C4-2B (cell line): ENCODE data around the gene DTX1.
"Not testable (repeated sequence)": the region's sequence is repeated elsewhere in the genome, so short reads cannot be mapped to it uniquely, and the experiment has no call there.

ENCODE experiments used
- H3K27ac ChIP-seq: fragments of 450-650 bp; 2 replicates; pipeline ENCODE4 v1.5.1; 2017
- ZFX ChIP-seq: fragments of 450-650 bp; IDR thresholded peaks from 2 replicates; pipeline ENCODE4 v1.6.1; 2017
- TF ChIP-seq, protein P1 (sequence below): fragments of 450-650 bp; conservative IDR thresholded peaks from 2 replicates; pipeline ENCODE4 v1.5.1; 2017; ENCODE audit warnings: mild to moderate bottlenecking

DTX1 gene

DNA sequence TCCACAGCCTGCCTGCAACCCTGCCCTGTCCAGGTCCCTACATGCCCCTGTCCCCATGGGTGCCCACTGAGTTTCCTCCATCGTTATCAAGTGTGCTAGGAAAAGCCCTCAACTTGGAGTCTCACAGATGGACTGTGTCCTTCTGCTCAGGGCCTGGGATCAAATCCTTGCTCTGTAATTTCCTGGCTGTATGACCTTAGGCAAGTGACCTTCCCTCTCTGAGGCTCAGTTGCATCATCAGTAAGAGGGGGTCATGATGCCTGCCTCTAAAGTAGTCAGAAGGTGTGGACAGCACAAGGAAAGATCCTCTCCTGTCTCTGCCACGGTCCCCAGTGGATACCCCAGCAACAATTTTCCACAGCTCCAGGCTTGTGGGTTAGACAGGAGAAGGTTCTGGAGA is 56.9 kb downstream of the DTX1 start:
- H3K27ac ChIP-seq = no peak overlapping the region
- TF ChIP-seq ZFX = no peak
- TF ChIP-seq, protein P1, sequence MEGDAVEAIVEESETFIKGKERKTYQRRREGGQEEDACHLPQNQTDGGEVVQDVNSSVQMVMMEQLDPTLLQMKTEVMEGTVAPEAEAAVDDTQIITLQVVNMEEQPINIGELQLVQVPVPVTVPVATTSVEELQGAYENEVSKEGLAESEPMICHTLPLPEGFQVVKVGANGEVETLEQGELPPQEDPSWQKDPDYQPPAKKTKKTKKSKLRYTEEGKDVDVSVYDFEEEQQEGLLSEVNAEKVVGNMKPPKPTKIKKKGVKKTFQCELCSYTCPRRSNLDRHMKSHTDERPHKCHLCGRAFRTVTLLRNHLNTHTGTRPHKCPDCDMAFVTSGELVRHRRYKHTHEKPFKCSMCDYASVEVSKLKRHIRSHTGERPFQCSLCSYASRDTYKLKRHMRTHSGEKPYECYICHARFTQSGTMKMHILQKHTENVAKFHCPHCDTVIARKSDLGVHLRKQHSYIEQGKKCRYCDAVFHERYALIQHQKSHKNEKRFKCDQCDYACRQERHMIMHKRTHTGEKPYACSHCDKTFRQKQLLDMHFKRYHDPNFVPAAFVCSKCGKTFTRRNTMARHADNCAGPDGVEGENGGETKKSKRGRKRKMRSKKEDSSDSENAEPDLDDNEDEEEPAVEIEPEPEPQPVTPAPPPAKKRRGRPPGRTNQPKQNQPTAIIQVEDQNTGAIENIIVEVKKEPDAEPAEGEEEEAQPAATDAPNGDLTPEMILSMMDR = no peak

DNA sequence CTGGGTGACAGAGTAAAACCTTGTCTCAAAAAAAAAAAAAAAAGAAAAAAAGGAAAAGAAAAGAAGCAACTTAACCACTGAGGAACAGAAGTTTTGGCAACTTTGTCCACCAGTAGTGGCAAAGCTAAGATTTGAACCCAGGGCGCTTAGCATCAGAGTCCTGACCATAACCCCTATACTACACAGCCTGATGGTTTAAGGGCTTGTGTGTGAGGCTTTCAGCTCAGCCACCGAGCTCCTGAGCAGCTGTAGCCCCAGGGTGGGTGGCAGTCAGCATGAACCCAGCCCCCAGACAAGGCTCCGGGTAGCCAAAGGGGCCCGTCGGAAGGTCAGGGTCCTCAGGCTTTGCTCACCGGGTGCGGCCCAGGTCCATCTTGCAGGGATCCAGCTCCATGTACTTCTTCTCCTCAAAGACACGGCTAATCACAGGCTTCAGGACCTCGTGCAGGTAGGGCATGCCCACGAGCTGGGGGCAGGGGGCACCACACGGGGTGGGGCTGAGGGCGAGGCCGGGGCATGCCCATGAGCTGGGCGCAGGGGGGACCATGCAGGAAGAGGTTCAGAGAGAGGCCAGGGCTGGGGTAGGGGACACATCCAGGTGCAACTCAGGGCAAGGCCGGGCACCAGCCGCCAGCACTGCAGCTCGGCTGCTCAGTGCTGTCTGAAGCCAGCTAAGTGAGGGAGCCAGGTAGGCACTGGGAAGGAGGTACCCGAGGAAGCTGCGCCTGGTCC is 58.1 kb downstream of the DTX1 start:
- TF ChIP-seq, protein P1 = no peak
- no peak for TF ChIP-seq ZFX
- no peak overlapping the region for H3K27ac ChIP-seq

DNA sequence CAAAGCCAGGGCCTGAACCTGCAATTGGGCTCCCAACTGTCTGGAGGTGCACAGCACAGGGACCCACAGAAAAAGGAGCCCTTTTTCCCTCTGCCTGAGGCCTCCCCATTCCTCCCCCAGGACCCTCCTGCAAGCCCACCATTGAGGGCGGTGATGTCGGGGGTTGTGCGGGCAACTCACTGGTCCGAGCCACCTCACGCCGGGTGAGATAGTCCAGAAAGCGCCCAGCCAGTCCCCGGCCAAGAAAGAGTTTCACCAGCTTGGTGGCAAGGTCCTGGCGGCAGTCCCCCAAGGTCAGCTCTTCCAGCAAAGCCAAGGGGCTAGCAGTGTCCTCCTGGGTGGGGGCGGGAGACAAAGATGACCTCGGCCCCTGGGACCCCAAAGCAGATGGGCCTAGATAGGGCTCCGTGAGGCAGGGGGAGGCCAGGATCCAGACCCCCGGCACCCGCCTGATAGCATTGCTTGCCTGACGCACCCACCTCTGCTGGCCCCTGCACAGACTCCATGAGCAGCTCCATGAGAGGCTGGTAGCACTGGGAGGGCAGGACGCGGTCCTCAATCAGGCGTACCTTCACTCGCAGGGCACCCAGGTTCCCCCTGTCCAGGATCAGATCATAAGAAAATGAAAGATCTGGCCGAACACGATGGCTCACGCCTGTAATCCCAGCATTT is 59.1 kb downstream of the DTX1 start:
- H3K27ac ChIP-seq = no peak overlapping the region
- TF ChIP-seq, protein P1 = no peak
- TF ChIP-seq ZFX = no peak

DNA sequence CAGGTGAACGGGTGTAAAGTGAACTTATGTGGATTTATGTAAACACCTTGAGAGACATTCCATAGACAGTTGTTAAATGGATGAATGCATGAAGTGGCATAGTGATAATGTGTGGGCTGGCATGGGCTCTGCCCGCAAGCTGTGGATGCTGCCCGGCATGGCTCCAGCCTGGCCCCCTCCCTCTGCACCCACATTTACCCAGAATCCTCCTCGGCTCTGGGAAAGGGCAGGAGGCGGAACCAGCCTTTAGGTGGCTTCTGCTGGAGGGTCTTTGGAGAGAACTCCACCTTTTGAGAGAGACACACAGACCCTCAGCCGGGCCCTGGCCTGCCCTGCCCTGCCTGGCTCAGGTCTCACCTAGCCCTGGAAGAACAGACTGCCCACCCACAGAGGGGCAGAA is 60.3 kb downstream of the DTX1 start:
- TF ChIP-seq, protein P1 = no peak
- no peak for TF ChIP-seq ZFX
- H3K27ac ChIP-seq = no peak overlapping the region

GRCh38 chr12:113117684-113118083 is 61.2 kb downstream of the DTX1 start:
- not testable (repeated sequence) for H3K27ac ChIP-seq

DNA sequence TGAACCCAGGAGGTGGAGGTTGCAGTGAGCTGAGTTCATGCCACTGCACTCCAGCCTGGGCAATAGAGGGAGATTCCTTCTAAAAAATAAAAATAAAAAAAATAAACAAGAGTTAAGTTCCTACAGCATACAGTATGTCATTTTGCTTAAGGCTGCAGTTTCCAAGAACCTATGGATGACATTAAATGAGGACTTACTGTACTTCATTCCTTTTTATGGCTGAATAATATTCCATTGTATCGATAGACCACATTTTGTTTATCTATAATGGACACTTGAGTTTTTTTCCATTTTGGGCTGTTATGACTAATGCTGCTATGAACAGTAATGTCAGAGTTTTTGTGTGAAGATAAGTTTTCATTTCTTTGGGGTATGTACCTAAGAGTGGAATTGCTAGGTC is 61.6 kb downstream of the DTX1 start:
- TF ChIP-seq, protein P1 = no peak
- no peak for TF ChIP-seq ZFX
- H3K27ac ChIP-seq = no peak overlapping the region

GRCh38 chr12:113119980-113120669 is 63.6 kb downstream of the DTX1 start:
- no peak overlapping the region for H3K27ac ChIP-seq
- TF ChIP-seq, protein P1 = no peak
- TF ChIP-seq ZFX = no peak
